GM23338 (cell line): ENCODE data around the gene HOXB4. TPM values are rescaled to one million over a fixed set of nuclear protein-coding genes. Genes with fewer than 3 reads are reported as not detected.

Source experiments
- ATAC-seq: fragments of 200-7000 bp; cut with Tn5 transposase; 3 replicates; pipeline ENCODE4 v1.9.1; 2020
- DNase-seq: peaks from one replicate; pipeline ENCODE4 v3.0.0-alpha.2; 2015; ENCODE audit warnings: low spot score
- H2AFZ ChIP-seq: fragments of 200-600 bp; sonication (generic); 2 replicates; pipeline ENCODE4 v1.8.0; 2016; ENCODE audit warnings: antibody characterized with exemption, mild to moderate bottlenecking, moderate library complexity
- H3F3A ChIP-seq: fragments of 200-600 bp; sonication (generic); replicated peaks from 2 replicates; pipeline ENCODE4 v1.8.0; 2017; ENCODE audit warnings: antibody characterized with exemption, mixed run types, low read depth
- H3K27ac ChIP-seq: fragments of 200-600 bp; sonication (generic); 2 replicates; pipeline ENCODE4 v1.6.1; 2016; ENCODE audit warnings: low read depth
- H3K27me3 ChIP-seq: fragments of 200-600 bp; sonication (generic); 2 replicates; pipeline ENCODE4 v1.8.0; 2016; ENCODE audit warnings: mild to moderate bottlenecking, mixed run types, moderate library complexity; ENCODE audit not compliant: insufficient read depth
- H3K36me3 ChIP-seq: fragments of 200-600 bp; sonication (generic); 2 replicates; pipeline ENCODE4 v1.8.0; 2016; ENCODE audit warnings: mild to moderate bottlenecking; ENCODE audit not compliant: insufficient read depth
- H3K4me1 ChIP-seq: fragments of 200-600 bp; sonication (generic); 2 replicates; pipeline ENCODE4 v1.8.0; 2016; ENCODE audit warnings: mild to moderate bottlenecking, moderate library complexity; ENCODE audit not compliant: insufficient read depth
- H3K4me2 ChIP-seq: fragments of 200-600 bp; sonication (generic); 2 replicates; pipeline ENCODE4 v1.7.1; 2017; ENCODE audit warnings: mixed run types
- H3K4me3 ChIP-seq: fragments of 200-600 bp; sonication (generic); 2 replicates; pipeline ENCODE4 v1.6.1; 2016; ENCODE audit warnings: mixed run types
- H3K79me2 ChIP-seq: fragments of 200-600 bp; sonication (generic); replicated peaks from 2 replicates; pipeline ENCODE4 v1.8.0; 2017; ENCODE audit warnings: mild to moderate bottlenecking; ENCODE audit not compliant: insufficient read depth
- H3K9me2 ChIP-seq: fragments of 200-600 bp; sonication (generic); 2 replicates; pipeline ENCODE4 v1.8.0; 2017; ENCODE audit not compliant: insufficient read depth
- H4K20me1 ChIP-seq: fragments of 200-600 bp; sonication (generic); replicated peaks from 2 replicates; pipeline ENCODE4 v1.8.0; 2017; ENCODE audit warnings: mild to moderate bottlenecking; ENCODE audit not compliant: insufficient read depth
- H3K27ac Mint-ChIP-seq: 2 replicates; pipeline ENCODE4 v1.8.0; 2020; ENCODE audit warnings: inconsistent platforms, mild to moderate bottlenecking, moderate library complexity, mixed read lengths
- H3K27me3 Mint-ChIP-seq: 3 replicates; pipeline ENCODE4 v1.8.0; 2022; ENCODE audit warnings: low read depth, mild to moderate bottlenecking, moderate library complexity, mixed read lengths, inconsistent platforms; ENCODE audit not compliant: insufficient read depth, poor library complexity
- H3K36me3 Mint-ChIP-seq: 3 replicates; pipeline ENCODE4 v1.8.0; 2021; ENCODE audit warnings: low read depth, mild to moderate bottlenecking, inconsistent platforms, moderate library complexity, mixed read lengths
- H3K4me1 Mint-ChIP-seq: 3 replicates; pipeline ENCODE4 v1.8.0; 2020; ENCODE audit warnings: mild to moderate bottlenecking, inconsistent platforms, mixed read lengths
- H3K4me3 Mint-ChIP-seq: 3 replicates; pipeline ENCODE4 v1.8.0; 2021; ENCODE audit warnings: moderate library complexity, mild to moderate bottlenecking, inconsistent platforms, mixed read lengths
- H3K9me3 Mint-ChIP-seq: 3 replicates; pipeline ENCODE4 v1.8.0; 2020; ENCODE audit warnings: moderate library complexity, mild to moderate bottlenecking, inconsistent platforms, mixed read lengths
- EZH2 ChIP-seq: fragments of 200-600 bp; sonication (generic); IDR thresholded peaks from one replicate; pipeline ENCODE4 v1.8.0; 2017; ENCODE audit warnings: antibody characterized with exemption, mild to moderate bottlenecking, low read depth; ENCODE audit not compliant: unreplicated experiment
- POLR2AphosphoS5 ChIP-seq: IDR thresholded peaks from 2 replicates; pipeline ENCODE4 v1.6.1; 2016; ENCODE audit warnings: antibody characterized with exemption, low read depth
- REST ChIP-seq: IDR thresholded peaks from one replicate; pipeline ENCODE4 v1.6.1; 2018; ENCODE audit warnings: antibody characterized with exemption; ENCODE audit not compliant: unreplicated experiment
- STAT1 ChIP-seq: IDR thresholded peaks from one replicate; pipeline ENCODE4 v1.6.1; 2016; ENCODE audit warnings: antibody characterized with exemption; ENCODE audit not compliant: unreplicated experiment
- long read RNA-seq: library from polyadenylated mRNA; unstranded; transcript quantifications from one replicate; pipeline ENCODE4 v2.0.0, GENCODE V29; 2020; ENCODE audit not compliant: unreplicated experiment
- polyA plus RNA-seq: library from polyadenylated mRNA; unstranded; fragments of >200 nt; fragmentation: Nextera tagmentation; extraction: Ambion mirVana; gene quantifications from 2 replicates; pipeline ENCODE4 v1.2.1, GENCODE V29; 2016
- total RNA-seq: library from RNA; depleted of rRNA; stranded (reverse); fragments of >200 nt; shearing (Covaris generic); gene quantifications from 2 replicates; pipeline ENCODE4 v1.2.3, GENCODE V29; 2014; rRNA removed
- TF ChIP-seq, protein P1 (sequence below), 2 experiments: fragments of 200-600 bp in 1 of 2; sonication (generic) in 1 of 2; conservative IDR thresholded peaks; 2 replicates each; pipeline versions ENCODE4 v1.5.1 to v1.6.1; 2016 to 2017; ENCODE audit warnings: antibody characterized with exemption in 2 of 2, low read depth in 2 of 2, mild to moderate bottlenecking in 2 of 2, moderate library complexity in 1 of 2

HOXB4 gene
- total RNA-seq, result not detected in 2 replicates
- not detected in 2 replicates for polyA plus RNA-seq
- long read RNA-seq, result 0 reads

- peaks cover 60% of the 10 kb centered on the region for H3F3A ChIP-seq
- H3K27ac ChIP-seq, result no peak within 1 kb of the TSS
- peak within 1 kb of the TSS; percentile 42 for H3K4me3 ChIP-seq
- H3K27me3 ChIP-seq, result peaks cover 100% of the 10 kb centered on the region
- no peaks in the 10 kb centered on the region for H3K36me3 Mint-ChIP-seq
- H3K4me1 Mint-ChIP-seq, result peaks cover 31% of the 10 kb centered on the region
- peaks cover 51% of the 10 kb centered on the region for H3K27me3 Mint-ChIP-seq
- no peak within 1 kb of the TSS for H2AFZ ChIP-seq
- peak within 1 kb of the TSS; percentile 64 for H3K4me3 Mint-ChIP-seq
- DNase-seq, result peak; percentile 85
- ATAC-seq, result peak; percentile 20
- no peaks in the 10 kb centered on the region for H3K36me3 ChIP-seq
- H3K9me2 ChIP-seq, result no peaks in the 10 kb centered on the region
- H3K4me1 ChIP-seq, result peaks cover 66% of the 10 kb centered on the region
- H4K20me1 ChIP-seq, result peaks cover 59% of the 10 kb centered on the region
- TF ChIP-seq REST (no peak), POLR2AphosphoS5 (no peak), EZH2 (peak; percentile 60)
- TF ChIP-seq, protein P1, sequence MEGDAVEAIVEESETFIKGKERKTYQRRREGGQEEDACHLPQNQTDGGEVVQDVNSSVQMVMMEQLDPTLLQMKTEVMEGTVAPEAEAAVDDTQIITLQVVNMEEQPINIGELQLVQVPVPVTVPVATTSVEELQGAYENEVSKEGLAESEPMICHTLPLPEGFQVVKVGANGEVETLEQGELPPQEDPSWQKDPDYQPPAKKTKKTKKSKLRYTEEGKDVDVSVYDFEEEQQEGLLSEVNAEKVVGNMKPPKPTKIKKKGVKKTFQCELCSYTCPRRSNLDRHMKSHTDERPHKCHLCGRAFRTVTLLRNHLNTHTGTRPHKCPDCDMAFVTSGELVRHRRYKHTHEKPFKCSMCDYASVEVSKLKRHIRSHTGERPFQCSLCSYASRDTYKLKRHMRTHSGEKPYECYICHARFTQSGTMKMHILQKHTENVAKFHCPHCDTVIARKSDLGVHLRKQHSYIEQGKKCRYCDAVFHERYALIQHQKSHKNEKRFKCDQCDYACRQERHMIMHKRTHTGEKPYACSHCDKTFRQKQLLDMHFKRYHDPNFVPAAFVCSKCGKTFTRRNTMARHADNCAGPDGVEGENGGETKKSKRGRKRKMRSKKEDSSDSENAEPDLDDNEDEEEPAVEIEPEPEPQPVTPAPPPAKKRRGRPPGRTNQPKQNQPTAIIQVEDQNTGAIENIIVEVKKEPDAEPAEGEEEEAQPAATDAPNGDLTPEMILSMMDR (conservative IDR thresholded peaks at IDR 0.05; ENCODE audit: low read depth in 2 of 2), result no peak
- H3K9me3 Mint-ChIP-seq, result peaks cover 10% of the 10 kb centered on the region
- peak within 1 kb of the TSS; percentile 66 for H3K4me2 ChIP-seq
- H3K27ac Mint-ChIP-seq, result no peak within 1 kb of the TSS
- no peaks in the 10 kb centered on the region for H3K79me2 ChIP-seq
Measured at GRCh38 chr17:48577946-48578615, at the start of gene HOXB4. Gene HOXB4 (minus strand): TSS chr17:48578350. CDS start chr17:48578319, 31 bp downstream.

DNA sequence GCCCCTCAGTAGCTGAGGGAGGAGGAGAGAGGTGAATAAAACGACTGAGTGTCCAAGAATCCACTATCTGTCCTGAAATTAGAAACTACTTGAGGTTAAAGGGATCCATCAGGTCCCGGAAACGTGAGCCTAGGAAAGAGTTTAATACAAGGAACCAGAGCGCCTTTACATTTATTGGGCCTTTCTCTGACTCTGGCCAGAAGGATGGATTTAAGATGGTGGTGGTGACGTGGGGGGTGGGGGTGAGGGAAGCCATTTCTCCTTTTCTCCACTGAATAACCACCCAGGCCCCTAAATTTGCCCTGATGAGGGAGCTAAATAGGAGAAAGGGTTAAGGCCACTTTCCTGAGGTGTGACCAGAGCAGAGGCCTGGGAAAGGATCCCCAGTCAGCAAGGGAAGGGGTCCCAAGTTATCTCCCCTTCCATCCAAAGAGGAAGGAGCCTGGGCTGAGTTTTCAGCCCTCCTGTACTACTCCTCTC is 49.0 kb upstream of the HOXB4 start:
- Mint-ChIP-seq H3K36me3 (no peaks in the 10 kb centered on the region; the same call in 2 of the 3 replicates), H3K4me1 (peaks cover 8% of the 10 kb centered on the region), H3K9me3 (no peaks in the 10 kb centered on the region; the same call in 1 of the 3 replicates), H3K27ac (no peak overlapping the region), H3K27me3 (peaks cover 97% of the 10 kb centered on the region), H3K4me3 (peak overlapping the region; percentile 15; the same call in 2 of the 3 replicates)
- H3K9me2 ChIP-seq, result no peaks in the 10 kb centered on the region
- H2AFZ ChIP-seq, result no peak overlapping the region
- H3K79me2 ChIP-seq, result no peaks in the 10 kb centered on the region
- H3K4me3 ChIP-seq, result peak overlapping the region; percentile 42
- peaks cover 61% of the 10 kb centered on the region for H4K20me1 ChIP-seq
- peak; percentile 95 for TF ChIP-seq EZH2
- no peak; the same call in 1 of the 2 replicates for TF ChIP-seq POLR2AphosphoS5
- TF ChIP-seq STAT1, result no peak
- H3F3A ChIP-seq, result peaks cover 41% of the 10 kb centered on the region
- H3K27me3 ChIP-seq, result peaks cover 100% of the 10 kb centered on the region
- ATAC-seq, result no peak
- H3K36me3 ChIP-seq, result no peaks in the 10 kb centered on the region
- no peak overlapping the region for H3K27ac ChIP-seq
- peaks cover 24% of the 10 kb centered on the region for H3K4me1 ChIP-seq
- DNase-seq, result no peak
- peak overlapping the region; percentile 68 for H3K4me2 ChIP-seq
